Ecto neural progenitor cell (in vitro differentiated cells): ENCODE measurements around the gene GSK3B.

Experiments used
- DNase-seq: peaks from one replicate; pipeline ENCODE4 v3.0.0-alpha.2; 2018; ENCODE audit warnings: low spot score

GSK3B gene

GRCh38 chr3:120093911-120094775, at the start of gene GSK3B:
Gene GSK3B (minus strand): TSS chr3:120094447. CDS start chr3:120093434, 1,013 bp downstream.
- peak; percentile 99 for DNase-seq

DNA sequence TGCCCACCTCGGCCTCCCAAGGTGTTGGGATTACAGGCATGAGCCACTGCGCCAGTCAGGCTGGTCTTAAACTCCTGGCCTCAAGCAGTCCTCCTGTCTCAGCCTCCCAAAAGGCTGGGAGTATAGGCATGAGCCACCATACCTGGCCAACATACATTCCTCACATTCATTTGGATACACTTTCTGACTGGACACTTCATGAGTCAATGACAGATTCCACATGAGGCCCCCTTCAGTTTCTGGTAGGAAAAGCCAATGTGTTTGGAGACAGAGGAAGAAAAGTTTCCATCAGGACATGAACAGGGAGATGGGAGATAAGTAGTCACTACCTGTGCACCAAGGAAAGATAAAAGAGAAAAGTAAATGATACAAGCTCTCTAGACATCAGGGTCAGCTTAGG, 49.4 kb upstream of the GSK3B start:
- DNase-seq, result no peak

- DNase-seq, result no peak
These were observed 48.0 kb upstream of the GSK3B start for GRCh38 chr3:120142236-120142635.

DNA sequence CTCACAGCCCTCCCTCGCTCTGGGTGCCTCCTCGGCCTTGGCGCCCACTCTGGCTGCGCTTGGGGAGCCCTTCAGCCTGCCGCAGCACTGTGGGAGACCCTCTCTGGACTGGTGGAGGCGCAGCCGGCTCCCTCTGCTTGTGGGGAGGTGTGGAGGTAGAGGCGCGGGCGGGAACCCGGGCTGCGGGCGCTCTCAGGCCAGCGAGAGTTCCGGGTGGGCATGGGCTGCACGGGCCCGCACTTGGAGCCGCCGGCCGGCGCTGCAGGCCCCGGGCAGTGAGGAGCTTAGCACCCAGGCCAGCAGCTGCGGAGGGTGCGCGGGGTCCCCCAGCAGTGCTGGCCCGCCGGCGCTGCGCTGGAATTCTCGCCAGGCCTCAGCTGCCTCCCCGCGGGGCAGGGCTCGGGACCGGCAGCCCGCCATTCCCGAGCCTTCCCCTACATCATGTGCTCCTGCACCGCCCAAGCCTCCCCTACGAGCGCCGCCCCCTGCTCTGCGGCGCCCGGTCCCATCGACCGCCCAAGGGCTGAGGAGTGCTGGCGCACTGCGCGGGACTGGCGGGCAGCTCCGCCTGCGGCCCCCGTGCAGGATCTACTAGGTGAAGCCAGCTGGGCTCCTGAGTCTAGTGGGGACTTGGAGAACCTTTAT, 46.0 kb upstream of the GSK3B start:
- DNase-seq, result no peak

DNA sequence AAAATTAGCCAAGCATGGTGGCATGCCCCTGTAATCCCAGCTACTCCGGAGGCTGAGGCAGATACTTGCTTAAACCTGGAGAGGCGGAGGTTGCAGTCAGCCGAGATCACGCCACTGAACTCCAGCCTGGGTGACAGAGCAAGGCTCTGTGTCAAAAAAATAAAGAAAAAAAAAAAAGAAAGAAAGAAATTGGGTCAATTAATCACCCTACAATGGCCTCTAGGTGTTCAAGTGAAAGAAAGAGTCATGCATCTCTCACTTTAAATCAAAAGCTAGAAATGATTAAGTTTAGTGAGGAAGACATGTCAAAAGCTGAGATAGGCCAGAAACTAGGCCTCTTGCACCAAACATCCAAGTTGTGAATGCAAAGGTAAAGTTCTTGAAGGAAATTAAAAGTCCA, 44.9 kb upstream of the GSK3B start:
- DNase-seq, result no peak

DNA sequence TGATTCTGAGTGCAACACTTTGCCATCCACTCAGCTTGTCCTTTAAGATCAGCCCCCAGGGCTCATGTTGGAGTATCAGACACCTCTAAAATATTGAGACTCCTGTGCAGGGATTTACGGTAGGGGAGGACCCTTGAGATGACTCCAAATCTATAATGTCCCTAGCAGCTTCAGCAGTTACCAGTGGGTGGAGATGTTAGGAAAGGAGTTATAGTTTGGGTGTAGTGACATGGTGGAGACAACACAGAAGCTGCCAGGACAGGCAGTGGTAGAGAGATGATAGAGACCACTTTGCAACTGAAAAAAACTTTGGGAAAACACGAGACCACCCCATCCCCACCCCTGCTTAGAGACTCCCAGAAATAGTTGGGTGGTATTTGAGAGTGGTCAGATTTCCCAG, 43.3 kb upstream of the GSK3B start:
- DNase-seq, result no peak

GRCh38 chr3:120130656-120131055, 36.4 kb upstream of the GSK3B start:
- DNase-seq, result no peak

DNA sequence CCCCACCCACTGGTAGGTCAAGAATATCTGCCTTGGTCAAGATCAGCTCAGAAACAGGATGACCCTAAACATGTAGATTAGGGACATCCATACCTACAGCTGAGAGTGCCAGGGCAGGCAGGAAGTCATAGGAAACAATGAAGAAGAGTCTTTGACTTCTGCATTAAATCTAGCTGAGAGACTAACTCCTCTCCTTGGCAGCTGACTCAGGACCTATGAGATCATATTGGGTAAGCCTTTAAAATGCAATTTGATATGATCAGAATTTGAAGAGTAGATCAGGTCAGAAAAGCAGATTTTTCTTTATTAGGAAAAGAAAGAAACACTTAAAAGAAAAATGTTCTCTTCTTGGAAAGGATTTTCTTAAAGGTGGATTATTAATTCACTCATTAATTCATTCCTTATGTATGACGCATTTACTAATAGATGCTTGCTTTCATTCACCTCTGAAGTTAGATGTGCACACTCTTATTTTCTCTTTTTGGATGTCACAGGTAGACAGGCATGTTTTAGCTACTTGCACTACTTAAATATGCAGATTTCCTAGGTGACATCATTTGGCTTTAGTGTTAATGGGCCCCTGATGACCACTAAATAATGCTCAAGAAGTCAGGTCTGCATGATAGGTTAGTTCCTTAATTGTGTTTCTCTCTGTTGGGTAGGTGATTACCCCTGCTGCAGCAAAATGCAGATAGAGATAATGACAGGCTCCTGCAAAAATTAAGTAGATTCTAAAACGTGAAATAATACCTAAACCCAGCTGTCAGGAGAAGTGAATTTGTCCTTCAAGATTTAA, 35.7 kb upstream of the GSK3B start:
- DNase-seq, result no peak

GRCh38 chr3:120129051-120129450, 34.8 kb upstream of the GSK3B start:
- no peak for DNase-seq

GRCh38 chr3:120125992-120126391, 31.7 kb upstream of the GSK3B start:
- no peak for DNase-seq

DNA sequence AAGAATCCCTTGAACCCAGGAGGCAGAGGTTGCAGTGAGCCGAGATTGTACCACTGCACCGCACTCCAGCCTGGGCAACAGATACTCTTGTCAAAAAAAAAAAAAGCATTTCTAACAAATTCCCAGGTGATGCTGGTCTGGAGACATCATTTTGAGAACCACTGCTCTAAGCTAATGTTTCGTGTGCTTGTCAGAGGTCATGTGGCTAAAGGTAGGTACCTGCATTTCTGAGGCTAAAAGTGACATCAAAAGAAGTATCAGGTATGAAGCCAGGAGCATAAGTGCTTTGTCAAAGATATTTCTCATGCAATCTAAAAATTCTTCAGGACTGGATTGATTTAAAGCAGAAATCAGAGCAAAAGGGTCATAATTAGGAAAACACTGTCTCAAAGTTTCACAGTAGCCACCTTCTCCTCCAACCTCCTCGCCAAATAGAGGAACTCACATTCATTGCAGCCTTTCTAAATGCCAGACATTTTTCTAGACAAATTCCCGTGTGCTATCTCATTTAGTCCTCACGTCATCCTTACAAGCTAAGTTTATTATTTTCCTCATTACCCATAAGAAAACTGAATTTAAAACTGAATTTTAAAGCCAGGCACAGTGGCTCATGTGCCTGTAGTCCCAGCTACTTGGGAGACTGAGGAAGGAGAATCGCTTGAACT, 25.7 kb upstream of the GSK3B start:
- DNase-seq, result no peak

DNA sequence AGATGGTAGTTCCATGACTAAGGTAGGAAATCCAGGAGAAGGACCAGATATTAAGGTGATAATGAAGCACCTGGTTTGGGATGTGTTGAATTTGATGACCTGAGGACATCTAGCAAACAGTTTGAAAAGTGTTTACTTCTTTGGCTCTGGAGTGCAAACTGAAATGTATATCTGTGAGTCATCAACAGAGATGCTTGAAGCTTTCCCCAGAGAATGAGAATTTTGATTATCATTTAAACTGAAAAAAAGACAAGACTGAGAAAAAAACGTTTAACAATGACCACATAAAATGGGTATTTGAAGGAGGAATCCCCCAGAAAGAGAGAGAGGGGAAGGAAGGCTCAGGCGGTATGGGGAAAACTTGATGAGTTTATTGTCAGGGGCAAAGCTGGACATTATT, 20.7 kb upstream of the GSK3B start:
- DNase-seq, result no peak

DNA sequence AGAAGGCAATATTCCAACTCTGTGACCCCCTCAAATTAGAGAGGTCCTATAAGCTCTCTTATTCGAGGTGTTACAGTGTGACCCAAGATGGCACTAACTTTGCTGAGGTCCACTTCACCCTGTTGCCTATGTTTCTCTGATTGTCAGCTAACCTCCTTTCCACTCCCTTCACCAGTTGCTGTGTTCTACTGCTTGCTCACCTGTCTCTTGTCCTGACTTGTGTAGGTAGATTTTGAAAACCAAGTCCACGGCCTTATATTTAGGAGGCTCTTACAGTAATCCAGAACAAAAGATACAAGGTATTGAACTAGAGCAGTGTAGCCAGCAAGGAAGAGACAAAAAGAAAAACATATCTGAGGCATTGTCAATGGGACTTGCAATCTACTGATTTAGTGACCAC, 20.1 kb upstream of the GSK3B start:
- DNase-seq, result no peak

GRCh38 chr3:120113128-120114116, 19.2 kb upstream of the GSK3B start:
- DNase-seq, result no peak

DNA sequence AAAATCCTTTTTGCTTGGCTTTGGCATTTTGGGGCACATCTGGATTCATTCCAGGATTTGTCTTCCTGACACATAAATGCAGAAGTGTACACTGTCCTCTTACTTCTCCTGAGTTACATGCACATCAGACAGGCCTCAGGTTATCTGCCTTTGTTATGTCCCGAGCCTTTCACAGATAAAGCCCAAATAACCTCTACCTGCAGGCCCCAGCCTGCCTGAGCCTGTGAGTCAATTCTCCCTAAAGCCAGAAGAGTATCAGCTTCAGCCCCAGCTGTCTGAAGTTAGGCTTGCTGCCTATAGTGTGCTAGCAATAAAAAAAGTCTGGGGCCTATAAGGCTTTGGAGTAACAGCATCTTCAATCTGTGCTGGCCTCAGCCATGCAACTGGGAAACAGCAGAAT, 17.7 kb upstream of the GSK3B start:
- DNase-seq, result no peak

GRCh38 chr3:120103276-120103675, 9.0 kb upstream of the GSK3B start:
- DNase-seq, result no peak

DNA sequence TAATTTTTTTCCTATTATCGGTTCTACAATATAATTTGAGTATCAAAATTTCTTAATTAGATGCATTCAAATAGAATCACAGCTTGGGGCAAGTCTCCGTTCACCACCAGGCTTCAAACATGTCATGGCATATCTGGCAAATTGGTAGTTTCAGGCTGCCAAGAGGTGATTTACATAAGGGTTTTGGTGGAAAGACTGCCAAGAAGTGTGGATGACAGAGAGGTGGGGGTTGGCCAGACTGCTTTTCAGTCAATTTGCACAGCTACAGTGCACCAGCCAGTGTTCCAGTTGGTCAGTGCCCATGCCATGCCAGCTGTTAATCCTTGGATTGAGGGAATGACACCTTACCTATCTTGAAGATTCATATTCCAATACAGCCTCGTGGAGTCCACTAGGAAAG, 8.4 kb upstream of the GSK3B start:
- no peak for DNase-seq

DNA sequence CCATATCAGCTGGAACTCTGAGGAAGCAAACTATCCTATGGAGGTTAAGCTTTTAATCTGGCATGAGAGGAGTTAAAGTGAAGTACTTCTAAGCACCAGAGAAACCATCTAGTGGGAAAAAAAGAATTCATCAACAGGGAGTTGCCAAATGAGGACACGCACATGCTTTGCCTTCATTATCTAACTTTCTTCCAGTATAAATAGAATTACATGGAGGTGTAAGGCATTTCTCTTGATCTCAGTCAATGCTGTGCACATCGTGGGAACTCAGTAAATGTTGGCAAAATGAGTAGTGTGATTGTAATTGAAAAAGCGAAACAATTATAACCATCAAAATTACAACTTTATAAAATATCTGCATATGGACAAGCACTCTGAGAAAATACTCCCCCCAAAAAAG, 8.0 kb upstream of the GSK3B start:
- no peak for DNase-seq

DNA sequence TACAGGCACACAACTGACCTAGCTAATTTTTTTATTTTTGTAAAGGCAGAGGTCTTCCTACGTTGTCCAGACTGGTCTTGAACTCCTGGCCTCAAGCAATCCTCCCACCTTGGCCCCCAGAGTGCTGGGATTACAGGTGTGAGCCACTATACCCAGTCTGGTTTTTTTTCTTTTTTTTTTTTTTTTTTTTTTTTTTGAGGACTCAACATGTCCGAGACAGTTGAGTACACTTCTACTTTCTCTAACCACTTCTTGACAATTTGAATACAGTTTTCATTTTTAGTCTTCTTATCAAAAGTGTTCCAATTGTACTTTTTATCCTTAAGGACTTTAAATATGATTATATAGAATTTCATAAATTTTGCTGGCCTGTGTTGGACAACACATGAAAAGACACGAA, 7.4 kb upstream of the GSK3B start:
- DNase-seq, result no peak

GRCh38 chr3:120100711-120101110, 6.5 kb upstream of the GSK3B start:
- DNase-seq, result no peak

GRCh38 chr3:120098710-120099109, 4.5 kb upstream of the GSK3B start:
- no peak for DNase-seq
